Measurements from ENCODE around the gene BMP5.

- no peak for TF ChIP-seq ATF7 (IDR thresholded peaks at IDR 0.05; ENCODE audit: low read depth)
- no peak for TF ChIP-seq RFX5 (IDR thresholded peaks at IDR 0.05; ENCODE audit: low read depth, low read length)
- TF ChIP-seq CTCF (IDR thresholded peaks at IDR 0.05 in 2 of 3, conservative IDR thresholded peaks at IDR 0.05 in 1 of 3; ENCODE audit: control insufficient read depth in 2 of 3, extremely low read depth in 1 of 3, insufficient read depth in 1 of 3, low read depth in 3 of 3, low read length in 3 of 3) = no peak
- no peak for TF ChIP-seq RAD21 (IDR thresholded peaks at IDR 0.05; ENCODE audit: insufficient read depth, low read depth, low read length)
- no peak for TF ChIP-seq POLR2A (IDR thresholded peaks at IDR 0.05; ENCODE audit: low read depth, low read length)
- TF ChIP-seq CEBPB (IDR thresholded peaks at IDR 0.05; ENCODE audit: borderline replicate concordance in 1 of 2, low read depth in 2 of 2, low read length in 2 of 2) = no peak
- TF ChIP-seq EZH2 (IDR thresholded peaks at IDR 0.05; ENCODE audit: borderline replicate concordance, control insufficient read depth, low read depth, low read length) = no peak
- no peak for TF ChIP-seq CHD2 (IDR thresholded peaks at IDR 0.05; ENCODE audit: borderline replicate concordance, low read depth, low read length)
- TF ChIP-seq TCF3 (IDR thresholded peaks at IDR 0.05; ENCODE audit: borderline replicate concordance, insufficient read depth, low read depth, low read length) = no peak
Measured at GRCh38 chr6:55866128-55866527, 9.3 kb downstream of the BMP5 start.

All from GM12878 (cell line).